Stimulated activated CD8-positive, alpha-beta memory T cell treated with anti-CD3 and anti-CD28 coated beads, Interleukin-4, amount 100 ng/mL, for 48 hours (primary cell): ENCODE measurements around the gene RTP5.
"Not testable (repeated sequence)": the region's sequence is repeated elsewhere in the genome, so short reads cannot be mapped to it uniquely, and the experiment has no call there.

ENCODE experiments used
- DNase-seq: peaks from one replicate; pipeline ENCODE4 v3.0.0-alpha.2; 2020

Gene RTP5

GRCh38 chr2:241871538-241872312, 2.2 kb downstream of the RTP5 start:
- DNase-seq, result no peak

- DNase-seq, result no peak
Measured at GRCh38 chr2:241872313-241872642, 2.7 kb downstream of the RTP5 start.

GRCh38 chr2:241873081-241873802, 3.7 kb downstream of the RTP5 start:
- no peak for DNase-seq

GRCh38 chr2:241873803-241874110, 4.2 kb downstream of the RTP5 start:
- no peak for DNase-seq

GRCh38 chr2:241874277-241874925, 4.9 kb downstream of the RTP5 start:
- DNase-seq, result no peak

GRCh38 chr2:241875754-241876527, 6.4 kb downstream of the RTP5 start:
- not testable (repeated sequence) for DNase-seq

- DNase-seq, result no peak
Measured at GRCh38 chr2:241876528-241877196, 7.1 kb downstream of the RTP5 start.

- DNase-seq, result no peak
Measured at GRCh38 chr2:241877197-241877685, 7.7 kb downstream of the RTP5 start.

GRCh38 chr2:241877989-241878970, 8.8 kb downstream of the RTP5 start:
- peak; percentile 86 for DNase-seq

- no peak for DNase-seq
Measured at GRCh38 chr2:241879326-241879725, 9.8 kb downstream of the RTP5 start.

GRCh38 chr2:241880311-241881073, 11.0 kb downstream of the RTP5 start:
- no peak for DNase-seq

GRCh38 chr2:241882091-241882625, 12.6 kb downstream of the RTP5 start:
- peak; percentile 82 for DNase-seq

GRCh38 chr2:241884951-241885290, 15.4 kb downstream of the RTP5 start:
- DNase-seq, result no peak

- DNase-seq, result no peak
Measured at GRCh38 chr2:241885291-241885945, 15.9 kb downstream of the RTP5 start.

- DNase-seq, result no peak
Measured at GRCh38 chr2:241885946-241886643, 16.6 kb downstream of the RTP5 start.

- no peak for DNase-seq
Measured at GRCh38 chr2:241886840-241887447, 17.4 kb downstream of the RTP5 start.

GRCh38 chr2:241887806-241888522, 18.4 kb downstream of the RTP5 start:
- DNase-seq, result no peak

GRCh38 chr2:241888641-241889040, 19.1 kb downstream of the RTP5 start:
- no peak for DNase-seq
